GM19468 (cell line): ENCODE results near the gene MYRFL.

ENCODE experiments used
- ATAC-seq: cut with Tn5 transposase; IDR thresholded peaks from one replicate; pipeline ENCODE4 v1.9.1; 2021; ENCODE audit warnings: mild to moderate bottlenecking, moderate library complexity, moderate number of reproducible peaks; ENCODE audit not compliant: unreplicated experiment; ENCODE audit errors: extremely low read depth

Gene MYRFL

DNA sequence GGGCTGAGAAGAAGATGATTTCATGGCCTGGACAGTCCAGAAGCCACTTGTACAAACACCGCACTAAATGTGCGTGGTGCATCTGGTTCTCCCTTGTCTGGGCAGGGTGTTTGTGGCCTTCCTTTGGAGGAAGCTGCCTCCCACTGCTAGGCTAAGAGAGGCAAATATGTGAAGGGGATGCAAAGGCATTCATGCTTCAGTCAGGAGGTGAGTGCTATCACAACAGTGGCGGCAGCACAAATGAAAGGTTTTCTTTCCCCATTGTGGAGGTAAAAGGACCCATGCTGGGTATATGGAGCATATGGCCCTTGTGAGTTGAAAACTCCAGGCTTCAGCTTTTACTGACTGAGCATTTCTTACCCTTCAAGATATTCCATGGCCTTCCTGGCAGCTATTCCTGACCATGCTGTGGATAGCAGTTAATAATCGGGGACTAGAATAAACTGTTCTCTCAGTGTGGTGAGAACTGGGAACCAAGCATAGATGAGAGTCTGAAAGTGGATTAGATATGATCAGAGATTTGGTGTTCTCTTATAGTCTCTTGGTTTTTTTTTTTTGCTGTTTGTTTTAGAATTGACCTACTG, 69.9 kb downstream of the MYRFL start:
- ATAC-seq, result no peak

DNA sequence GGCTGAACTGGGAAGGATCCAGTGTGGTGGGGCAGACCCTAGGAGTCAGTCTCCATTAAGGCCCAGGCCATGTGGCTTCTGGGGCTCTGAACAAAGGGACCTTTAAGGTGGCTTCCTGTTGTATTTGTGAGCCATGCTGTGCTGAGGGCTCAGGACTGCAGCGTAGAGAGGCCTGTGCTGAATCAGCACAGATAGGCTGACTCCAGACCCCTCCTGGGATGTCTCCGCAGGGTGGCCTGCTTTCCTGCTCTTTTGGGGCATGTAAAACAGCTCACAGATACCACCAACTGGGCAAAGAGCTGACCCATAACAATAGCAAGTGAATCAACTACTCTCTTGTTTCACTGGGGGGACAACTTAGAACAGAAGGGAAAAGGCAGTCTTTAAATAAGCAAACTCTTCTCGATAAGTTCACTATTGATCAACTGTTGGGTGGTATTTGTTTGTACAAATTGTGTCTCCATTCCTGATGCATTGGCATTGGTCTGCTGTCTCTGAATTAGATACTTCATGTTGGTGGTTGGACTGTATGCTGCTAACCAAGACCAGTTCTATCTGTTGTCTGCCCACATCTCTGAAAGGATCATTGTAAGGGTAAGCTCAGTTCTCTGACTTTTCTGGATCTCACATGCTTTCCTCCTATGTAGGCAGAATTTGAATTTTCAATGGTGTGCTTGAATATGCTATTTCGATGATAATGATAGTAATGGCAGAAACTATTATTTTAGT, 71.8 kb downstream of the MYRFL start:
- no peak for ATAC-seq

DNA sequence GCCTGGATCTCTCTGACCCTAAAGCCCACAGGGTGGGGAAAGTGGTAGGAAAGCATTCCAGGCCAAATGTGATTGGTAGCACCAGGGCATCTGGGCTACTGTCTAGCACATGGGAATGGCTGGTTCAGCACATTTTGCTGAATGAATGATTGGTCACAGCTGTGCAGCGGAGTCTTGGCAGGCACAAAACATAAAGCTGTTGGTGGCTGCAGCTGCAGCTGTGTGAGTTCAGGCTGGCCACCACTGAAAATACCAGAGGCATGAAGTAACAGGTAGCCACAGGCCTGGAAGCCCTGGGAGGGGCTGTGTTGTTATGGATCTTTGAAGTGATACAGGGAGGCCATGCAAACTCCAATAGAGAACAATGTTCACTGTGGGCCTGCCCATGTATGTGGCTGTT, 72.7 kb downstream of the MYRFL start:
- ATAC-seq, result no peak

DNA sequence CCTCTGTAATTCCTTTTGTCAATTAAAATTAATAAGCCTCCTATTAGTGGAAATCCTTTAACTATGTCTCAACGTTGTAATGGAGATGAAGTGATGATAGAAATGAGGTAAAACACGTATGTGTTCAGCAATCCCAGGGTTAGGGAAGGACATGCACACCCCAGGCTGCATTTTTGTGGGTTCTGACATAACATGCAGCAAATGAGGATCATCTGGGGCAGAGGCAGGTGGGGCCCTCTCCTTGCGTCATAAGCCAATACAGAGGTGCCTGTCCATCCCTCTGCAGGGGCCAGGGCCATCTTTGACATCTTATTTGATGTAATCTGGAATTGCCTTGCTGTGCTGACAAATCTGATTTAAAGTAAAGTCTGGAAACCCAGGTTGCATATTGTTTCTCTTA, 73.2 kb downstream of the MYRFL start:
- no peak for ATAC-seq

DNA sequence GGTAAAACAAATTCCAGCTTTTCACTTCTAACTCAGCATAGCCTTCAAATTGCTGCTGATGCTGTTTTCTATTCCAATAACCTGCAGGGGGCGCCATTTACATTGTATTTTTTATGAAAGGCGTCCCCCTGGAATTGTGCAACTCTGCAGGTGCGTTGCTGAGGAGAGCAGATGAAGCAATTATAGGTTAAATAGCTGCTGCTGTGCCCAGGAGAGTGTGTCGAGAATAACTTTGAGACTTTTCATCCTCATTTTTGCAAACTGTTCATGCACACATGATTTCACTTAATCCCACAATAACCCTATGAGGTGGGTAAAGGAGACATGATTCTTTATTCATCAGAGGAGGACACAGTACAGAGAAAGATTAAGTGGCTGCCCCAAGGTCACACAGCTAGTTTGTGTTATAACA, 75.7 kb downstream of the MYRFL start:
- ATAC-seq, result peak; percentile 78

DNA sequence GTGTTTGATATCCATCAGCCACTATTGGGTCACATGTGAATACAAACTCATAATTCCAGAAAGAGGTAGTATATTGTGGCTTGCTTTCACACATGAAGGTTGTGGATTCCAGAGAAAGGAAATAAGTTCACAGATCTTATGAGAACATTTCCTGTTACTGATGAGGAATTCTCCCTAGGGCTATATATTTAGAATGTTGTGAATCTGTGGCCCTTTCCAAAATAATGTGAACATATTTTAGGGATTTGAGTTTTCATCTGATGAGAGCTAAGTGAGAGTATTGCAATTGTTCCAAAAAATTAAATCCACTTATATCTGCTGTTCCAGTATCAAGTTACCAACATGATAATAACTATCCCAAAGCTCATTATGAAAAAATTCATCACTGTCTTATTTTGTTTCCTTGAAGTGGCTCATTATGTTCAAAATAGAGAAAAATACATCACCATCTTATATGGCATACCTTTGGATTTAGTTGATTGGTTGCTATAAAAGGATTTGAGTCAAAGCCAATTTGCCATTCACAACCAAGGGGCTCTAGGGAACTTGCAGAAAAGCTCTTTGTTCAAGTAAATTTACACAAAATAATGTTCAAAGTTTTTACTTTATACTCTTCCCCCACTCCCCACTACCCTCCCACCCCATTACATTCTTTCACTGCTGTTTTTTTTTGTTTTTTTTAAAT, 76.3 kb downstream of the MYRFL start:
- no peak for ATAC-seq

DNA sequence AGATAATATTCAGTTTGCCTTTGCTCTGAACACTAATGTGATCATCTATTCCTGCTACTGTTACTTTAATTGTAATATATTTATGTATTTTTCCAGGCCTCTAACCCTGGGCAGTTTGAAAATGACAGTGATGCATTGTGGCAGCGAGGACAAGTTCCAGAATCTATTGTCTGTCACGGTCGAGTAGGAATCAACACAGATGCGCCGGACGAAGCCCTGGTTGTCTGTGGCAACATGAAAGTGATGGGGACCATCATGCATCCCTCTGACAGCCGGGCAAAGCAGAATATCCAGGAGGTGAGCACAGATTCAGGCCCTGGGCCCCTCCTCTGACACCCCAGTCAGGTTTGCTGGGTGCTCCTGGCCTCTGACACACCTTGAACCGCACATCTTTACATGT, 78.5 kb downstream of the MYRFL start:
- no peak for ATAC-seq

DNA sequence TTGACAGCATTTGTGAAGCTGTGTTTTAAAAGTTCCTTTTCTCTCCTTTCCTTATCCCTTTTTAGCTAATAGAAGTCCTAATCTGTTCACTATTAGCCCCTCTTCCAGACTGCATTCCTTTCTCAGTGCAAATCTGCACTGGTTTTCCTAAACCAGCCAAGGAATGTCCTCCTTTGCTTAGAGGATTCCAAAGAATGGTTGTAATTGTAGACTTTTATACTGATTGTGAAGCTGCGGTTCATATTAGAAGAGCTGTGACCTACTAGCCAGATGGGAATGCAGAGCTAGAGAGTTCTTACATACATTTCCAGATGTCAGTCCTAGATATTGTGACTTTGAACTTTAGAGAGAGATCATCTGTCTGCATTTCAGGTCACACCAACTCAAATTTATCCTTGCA, 79.8 kb downstream of the MYRFL start:
- no peak for ATAC-seq

DNA sequence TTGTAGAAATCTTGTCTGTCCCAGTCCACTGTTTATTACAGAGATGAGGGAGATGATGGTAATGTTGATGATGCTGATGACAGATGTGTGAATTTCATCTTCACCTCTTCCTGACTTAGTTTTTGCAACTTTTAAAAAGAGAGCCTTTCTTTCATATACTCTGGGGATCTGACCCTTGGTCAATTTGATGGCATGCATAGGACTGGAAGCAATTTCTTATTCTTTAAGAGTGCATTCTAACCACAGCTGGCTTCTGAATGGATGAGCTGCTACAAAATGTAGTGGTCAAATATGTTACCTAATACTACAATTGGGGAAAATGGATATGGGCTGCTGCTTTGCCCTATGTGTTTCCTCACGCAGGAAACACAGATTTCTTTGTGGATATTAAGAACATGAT, 80.8 kb downstream of the MYRFL start:
- no peak for ATAC-seq

DNA sequence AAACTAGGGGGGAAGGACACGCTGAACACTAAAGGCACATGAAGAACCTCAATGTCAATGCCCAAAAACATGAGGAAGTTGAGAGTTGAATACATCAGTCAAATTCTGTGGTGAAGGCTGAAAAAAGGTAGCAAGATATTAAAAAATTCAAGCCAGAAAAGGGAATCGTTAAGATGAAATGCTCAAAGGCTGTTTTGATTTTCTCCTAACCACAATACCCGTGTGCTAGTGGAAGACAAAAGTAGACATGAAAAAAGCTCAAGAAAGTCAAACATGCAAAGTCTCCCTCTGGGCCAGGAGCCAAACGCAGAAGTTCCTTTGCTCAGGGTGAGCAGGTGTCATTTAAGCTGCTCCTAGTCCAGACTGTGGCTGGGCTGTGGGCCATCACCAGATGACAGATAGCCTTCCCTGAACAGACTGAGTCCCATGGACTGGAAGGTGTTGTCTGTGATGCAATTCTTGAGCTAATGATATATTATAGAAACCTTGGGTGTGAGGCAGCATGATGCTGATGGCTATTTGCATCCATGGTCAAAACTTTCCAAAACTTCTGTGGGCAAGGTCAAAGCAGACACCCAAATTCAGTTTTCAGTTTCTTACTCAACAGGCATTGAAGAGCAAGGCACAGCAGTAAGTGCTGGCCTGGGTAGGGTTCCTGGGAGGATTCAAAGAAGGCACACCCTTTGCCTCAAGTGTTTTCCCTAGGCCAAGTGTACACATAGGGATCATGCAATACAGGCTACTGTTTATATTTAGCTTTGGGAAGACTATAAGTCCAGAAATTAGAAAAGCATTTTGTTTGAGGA, 81.6 kb downstream of the MYRFL start:
- peak; percentile 92 for ATAC-seq

DNA sequence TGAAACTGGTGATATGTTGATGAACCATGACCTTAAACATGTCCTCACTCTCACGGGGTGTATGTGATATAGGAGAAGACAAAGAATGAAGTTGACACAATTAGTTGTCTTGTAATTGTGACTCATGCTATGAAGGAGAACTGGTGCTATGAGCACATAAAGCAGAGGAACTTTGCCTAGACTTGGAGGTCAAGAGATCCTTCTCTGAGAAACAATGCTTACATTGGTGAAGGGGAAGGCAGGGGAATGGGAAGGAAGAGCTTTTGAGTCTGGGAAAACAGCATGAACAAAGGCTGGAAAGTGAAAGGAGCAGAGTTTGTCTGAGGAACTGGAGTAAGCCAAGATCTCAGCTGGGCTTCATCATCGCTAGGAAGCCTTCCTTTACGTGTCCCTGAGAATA, 83.2 kb downstream of the MYRFL start:
- no peak for ATAC-seq

DNA sequence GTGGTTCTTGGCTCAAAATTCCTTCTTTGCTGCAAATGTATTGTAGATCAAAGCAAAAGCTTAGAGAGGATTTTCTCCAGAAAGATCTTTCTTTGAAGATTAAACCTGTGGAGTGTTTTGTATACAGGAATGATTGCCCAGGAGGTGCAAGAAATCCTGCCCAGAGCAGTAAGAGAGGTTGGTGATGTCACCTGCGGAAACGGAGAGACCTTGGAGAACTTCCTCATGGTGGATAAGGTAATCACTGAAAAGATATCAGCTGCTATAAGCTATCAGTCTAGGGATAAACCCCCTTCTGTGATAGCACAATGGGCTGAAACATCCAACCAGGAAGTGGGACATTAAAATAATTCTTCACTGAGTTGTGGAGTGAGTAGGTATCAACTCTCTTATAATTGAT, 85.7 kb downstream of the MYRFL start:
- no peak for ATAC-seq

DNA sequence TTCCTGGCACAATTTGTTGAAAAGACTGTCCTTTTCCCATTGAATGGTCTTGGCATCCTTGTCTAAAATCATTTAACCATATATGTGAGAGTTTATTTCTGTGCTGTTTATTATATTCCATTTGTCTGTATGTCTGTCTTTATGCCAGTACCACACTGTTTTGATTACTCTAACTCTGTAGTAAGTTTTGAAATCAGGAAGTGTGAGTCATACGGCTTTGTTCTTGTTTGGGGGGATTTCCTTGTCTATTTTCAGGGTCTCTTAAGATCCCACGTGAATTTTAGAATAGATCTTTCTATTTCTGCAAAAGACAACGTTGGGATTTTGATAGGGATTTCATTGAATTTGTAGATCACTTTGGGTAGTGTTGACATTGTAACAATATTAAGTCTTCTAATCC, 88.5 kb downstream of the MYRFL start:
- ATAC-seq, result no peak

DNA sequence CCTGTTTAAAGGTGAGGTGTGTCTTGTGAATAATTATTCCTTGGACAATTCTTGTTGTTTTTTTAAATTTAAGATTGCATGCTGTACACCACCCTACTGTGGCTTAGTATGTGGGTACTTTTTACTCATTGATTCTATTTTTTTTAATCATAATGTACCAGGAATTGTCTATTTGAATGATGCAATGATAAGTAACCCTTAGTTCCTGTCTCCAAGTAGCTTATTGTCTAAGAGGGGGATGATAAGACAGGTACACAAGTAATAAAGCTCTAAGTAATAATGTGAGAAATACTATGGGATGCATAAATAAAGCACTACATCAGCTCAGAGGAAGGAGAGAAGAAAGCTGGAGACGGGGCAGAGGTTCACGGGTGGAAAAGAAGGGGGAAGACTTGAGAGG, 90.9 kb downstream of the MYRFL start:
- ATAC-seq, result no peak

DNA sequence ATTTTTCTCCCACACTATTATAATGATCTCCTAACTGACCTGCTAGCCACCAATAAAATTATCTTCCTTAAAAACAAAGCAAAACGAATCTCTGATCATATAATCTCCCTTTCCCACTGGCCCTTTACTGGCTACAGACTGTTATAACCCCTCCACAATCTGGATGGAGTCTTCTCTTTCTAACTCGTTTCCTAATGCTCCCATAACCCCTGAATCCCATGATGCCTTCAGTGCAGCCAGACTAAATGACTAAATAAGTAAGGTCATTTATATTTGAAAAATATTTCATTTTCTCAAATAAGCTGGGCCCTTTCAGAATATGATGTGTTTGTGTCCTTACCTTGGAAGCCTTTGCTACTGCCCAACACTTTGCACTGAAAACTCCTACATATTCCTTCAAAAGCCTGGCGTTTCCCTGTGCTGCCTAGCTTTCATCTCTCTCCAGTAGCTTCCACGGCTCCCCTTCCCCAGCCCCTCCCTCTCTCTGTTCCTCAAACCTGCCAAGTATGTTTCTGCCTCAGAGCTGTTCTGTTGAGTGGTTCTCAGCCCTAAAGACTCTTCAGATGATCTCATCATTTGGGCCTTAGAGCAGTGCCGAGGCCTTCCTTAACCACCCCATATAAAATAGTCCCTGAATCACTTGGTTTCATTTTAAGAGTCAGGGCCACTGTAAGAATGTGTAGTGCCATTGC, 91.7 kb downstream of the MYRFL start:
- no peak for ATAC-seq

DNA sequence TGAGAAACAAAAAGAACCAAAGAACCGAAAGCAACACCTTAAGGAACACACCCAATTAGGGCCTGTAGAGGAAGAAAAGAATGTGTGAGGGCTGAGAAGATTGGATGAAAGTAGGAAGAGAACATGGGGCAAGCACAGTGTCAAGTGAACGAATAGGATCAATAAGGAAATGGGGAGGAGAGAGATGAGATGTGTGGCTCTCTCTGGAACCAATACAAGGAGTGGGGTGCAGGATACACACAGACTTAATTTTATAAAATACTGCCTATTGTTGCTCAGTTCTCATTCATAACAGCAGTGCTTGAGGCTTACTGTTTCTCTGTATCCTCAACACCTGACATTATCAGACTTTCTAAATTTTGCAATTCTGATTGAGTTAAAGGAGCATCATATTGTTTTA, 93.3 kb downstream of the MYRFL start:
- ATAC-seq, result no peak

DNA sequence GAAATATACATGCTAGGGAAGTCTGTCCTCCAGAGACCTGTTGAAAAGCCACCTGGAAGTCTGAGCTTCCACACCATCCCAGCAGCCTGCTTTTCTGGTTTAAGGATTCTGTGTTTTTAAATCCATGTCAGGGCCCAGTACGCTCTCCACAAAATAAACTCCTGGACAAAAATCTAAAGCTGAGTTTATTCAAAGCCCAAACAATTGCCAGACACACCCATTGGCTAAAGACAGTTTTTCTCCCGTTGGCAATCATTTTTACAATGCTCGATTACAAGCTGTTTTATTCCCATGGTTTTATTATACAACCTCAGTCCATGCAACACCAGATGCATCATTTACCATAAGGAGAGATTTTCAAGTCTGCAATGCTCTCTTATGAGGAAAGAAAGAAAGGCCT, 94.5 kb downstream of the MYRFL start:
- ATAC-seq, result no peak

DNA sequence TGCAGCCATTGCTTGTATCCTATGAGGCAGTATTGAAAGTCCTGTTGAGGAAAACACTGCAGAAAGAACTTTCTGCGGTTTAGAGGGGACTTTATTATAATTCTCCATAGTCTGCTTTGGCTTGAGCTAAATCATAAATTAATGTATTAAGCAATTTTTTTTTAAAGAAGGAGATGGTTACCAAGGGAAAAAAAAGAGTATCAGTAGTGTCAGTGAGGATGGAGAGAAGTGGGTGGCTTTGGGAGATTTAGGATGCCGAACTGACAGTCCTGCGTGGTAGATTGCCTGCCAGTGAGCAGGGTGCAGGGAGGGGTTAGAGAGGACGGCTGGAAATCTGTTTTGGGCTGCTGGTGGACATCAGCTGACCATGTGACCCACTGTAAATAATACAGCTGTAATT, 96.8 kb downstream of the MYRFL start:
- ATAC-seq, result no peak

DNA sequence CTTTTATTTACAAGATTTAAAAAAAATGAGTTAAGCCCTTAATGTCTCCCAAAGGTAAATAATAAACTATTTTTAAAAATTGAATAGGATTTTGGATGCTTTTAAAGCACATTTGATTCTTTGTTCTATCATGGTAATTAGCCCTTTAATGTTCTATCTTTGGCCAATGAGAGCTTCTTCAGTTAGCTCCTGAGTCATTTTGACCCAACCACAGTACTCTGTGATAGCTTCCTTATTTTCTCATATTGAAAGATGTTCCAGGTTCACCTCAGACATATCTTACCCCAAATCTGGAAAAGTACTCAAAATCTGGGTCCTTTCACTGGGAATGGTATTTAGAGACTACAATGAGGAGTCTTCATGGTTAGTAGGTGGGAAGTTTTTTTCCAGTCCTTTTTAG, 98.0 kb downstream of the MYRFL start:
- no peak for ATAC-seq

DNA sequence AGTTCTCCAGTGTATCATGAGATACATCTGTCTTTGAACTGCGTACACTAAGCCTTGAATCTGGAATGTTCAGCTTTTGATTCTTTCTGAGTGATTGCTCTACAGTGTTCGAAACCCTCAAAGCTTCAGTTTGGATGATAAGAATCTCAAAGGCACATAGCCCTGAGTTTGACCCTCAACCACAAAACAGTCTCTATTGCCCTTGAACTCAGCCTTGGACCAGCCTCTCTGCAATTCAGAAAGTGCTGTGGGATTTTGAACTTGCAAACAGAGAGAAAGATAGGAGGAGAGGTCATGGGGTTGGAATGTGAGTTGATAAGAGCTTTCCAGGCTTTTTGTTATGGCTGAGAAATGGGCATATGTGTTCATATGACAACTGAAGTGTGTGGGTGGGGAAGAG, 100.3 kb downstream of the MYRFL start:
- no peak for ATAC-seq
